OCI-LY7 (cell line): Measurements from ENCODE around the gene ADD1. TPM values are rescaled to one million over a fixed set of nuclear protein-coding genes. Genes with fewer than 3 reads are reported as not detected.
A peak's percentile ranks its signal among the peaks of the same experiment; 100 is the strongest.

Experiments used
- BruUV-seq: library from RNA; stranded (reverse); fragments of 400-500 nt; replicated peaks from 2 replicates; lab custom pipeline; 2021; lab: Mats Ljungman, UMichigan
- CTCF ChIA-PET: fragments of 300-600 bp; sonication (Branson Sonifier 250); formaldehyde crosslinking; loops from one replicate; lab custom pipeline; 2022; ENCODE audit warnings: antibody characterized with exemption; ENCODE audit not compliant: unreplicated experiment; lab: Charles Lee
- POLR2A ChIA-PET: fragments of 300-600 bp; sonication (Branson Sonifier 250); formaldehyde crosslinking; loops from one replicate; lab custom pipeline; 2022; ENCODE audit warnings: antibody characterized with exemption; lab: Charles Lee
- DNase-seq: peaks from one replicate; pipeline ENCODE4 v3.0.0-alpha.2; 2015; ENCODE audit warnings: low spot score
- H2AFZ ChIP-seq: fragments of 200-600 bp; sonication (generic), shearing (Covaris generic); 2 replicates; pipeline ENCODE4 v1.6.1; 2014; ENCODE audit warnings: mild to moderate bottlenecking, antibody characterized with exemption, low read length, moderate library complexity
- H3K27ac ChIP-seq: fragments of 200-600 bp; sonication (generic); 2 replicates; pipeline ENCODE4 v1.5.1; 2014; ENCODE audit warnings: mixed run types, low read depth, mild to moderate bottlenecking, moderate library complexity, low read length, inconsistent platforms; ENCODE audit not compliant: poor library complexity, severe bottlenecking
- H3K36me3 ChIP-seq: fragments of 200-600 bp; sonication (generic); 2 replicates; pipeline ENCODE4 v1.6.1; 2014; ENCODE audit warnings: mild to moderate bottlenecking, antibody characterized with exemption, low read length, moderate library complexity, mixed read lengths; ENCODE audit not compliant: insufficient read depth
- H3K4me1 ChIP-seq: fragments of 200-600 bp; sonication (generic); 2 replicates; pipeline ENCODE4 v1.5.1; 2014; ENCODE audit warnings: mild to moderate bottlenecking, low read length; ENCODE audit not compliant: insufficient read depth, poor library complexity, severe bottlenecking
- H3K4me2 ChIP-seq: fragments of 200-600 bp; sonication (generic); 2 replicates; pipeline ENCODE4 v1.6.1; 2014; ENCODE audit warnings: mild to moderate bottlenecking, low read length
- H3K4me3 ChIP-seq: fragments of 200-600 bp; sonication (generic); 2 replicates; pipeline ENCODE4 v1.5.1; 2014; ENCODE audit warnings: mild to moderate bottlenecking, low read depth, low read length; ENCODE audit not compliant: poor library complexity, severe bottlenecking
- H3K79me2 ChIP-seq: fragments of 200-600 bp; sonication (generic); 2 replicates; pipeline ENCODE4 v1.6.1; 2016; ENCODE audit warnings: low read depth, mild to moderate bottlenecking, low read length, moderate library complexity, mixed read lengths; ENCODE audit not compliant: insufficient read depth
- H3K9me2 ChIP-seq: fragments of 200-600 bp; sonication (generic); 2 replicates; pipeline ENCODE4 v1.6.1; 2016; ENCODE audit warnings: mild to moderate bottlenecking, low read length, mixed read lengths; ENCODE audit not compliant: insufficient read depth
- H3K9me3 ChIP-seq: fragments of 200-600 bp; sonication (generic); 2 replicates; pipeline ENCODE4 v1.6.1; 2014; ENCODE audit warnings: mild to moderate bottlenecking, mixed run types, low read length, mixed read lengths
- H4K20me1 ChIP-seq: fragments of 200-600 bp; sonication (generic); 2 replicates; pipeline ENCODE4 v1.6.1; 2014; ENCODE audit warnings: mild to moderate bottlenecking, antibody characterized with exemption, low read length, moderate library complexity, mixed read lengths; ENCODE audit not compliant: insufficient read depth
- EZH2phosphoT487 ChIP-seq: fragments of 200-600 bp; sonication (generic); IDR thresholded peaks from 2 replicates; pipeline ENCODE4 v1.6.1; 2018; ENCODE audit warnings: low read depth, borderline replicate concordance, mild to moderate bottlenecking, mixed run types, antibody characterized with exemption, low read length, moderate library complexity, mixed read lengths
- intact Hi-C: fragments of 100-400 bp; cut with micrococcal nuclease; formaldehyde crosslinking; loops from one replicate; pipeline ENCODE4 v1.10.0; 2022; ENCODE audit not compliant: unreplicated experiment
- total RNA-seq, 2 experiments: library from RNA; depleted of rRNA in 1 of 2; stranded (reverse); fragments of >200 nt in 1 of 2; shearing (Covaris generic) in 1 of 2; gene quantifications; 2 replicates each; pipeline ENCODE4 v1.2.3, GENCODE V29; 2014 to 2022
- TF ChIP-seq, protein P1 (sequence below): fragments of 200-600 bp; sonication (generic); conservative IDR thresholded peaks from 2 replicates; pipeline ENCODE4 v1.5.1; 2014; ENCODE audit warnings: mild to moderate bottlenecking, antibody characterized with exemption, low read length, moderate library complexity, mixed read lengths

The ADD1 gene
- total RNA-seq, 2 experiments from 2014 or later: 85.3 to 108 TPM

DNA sequence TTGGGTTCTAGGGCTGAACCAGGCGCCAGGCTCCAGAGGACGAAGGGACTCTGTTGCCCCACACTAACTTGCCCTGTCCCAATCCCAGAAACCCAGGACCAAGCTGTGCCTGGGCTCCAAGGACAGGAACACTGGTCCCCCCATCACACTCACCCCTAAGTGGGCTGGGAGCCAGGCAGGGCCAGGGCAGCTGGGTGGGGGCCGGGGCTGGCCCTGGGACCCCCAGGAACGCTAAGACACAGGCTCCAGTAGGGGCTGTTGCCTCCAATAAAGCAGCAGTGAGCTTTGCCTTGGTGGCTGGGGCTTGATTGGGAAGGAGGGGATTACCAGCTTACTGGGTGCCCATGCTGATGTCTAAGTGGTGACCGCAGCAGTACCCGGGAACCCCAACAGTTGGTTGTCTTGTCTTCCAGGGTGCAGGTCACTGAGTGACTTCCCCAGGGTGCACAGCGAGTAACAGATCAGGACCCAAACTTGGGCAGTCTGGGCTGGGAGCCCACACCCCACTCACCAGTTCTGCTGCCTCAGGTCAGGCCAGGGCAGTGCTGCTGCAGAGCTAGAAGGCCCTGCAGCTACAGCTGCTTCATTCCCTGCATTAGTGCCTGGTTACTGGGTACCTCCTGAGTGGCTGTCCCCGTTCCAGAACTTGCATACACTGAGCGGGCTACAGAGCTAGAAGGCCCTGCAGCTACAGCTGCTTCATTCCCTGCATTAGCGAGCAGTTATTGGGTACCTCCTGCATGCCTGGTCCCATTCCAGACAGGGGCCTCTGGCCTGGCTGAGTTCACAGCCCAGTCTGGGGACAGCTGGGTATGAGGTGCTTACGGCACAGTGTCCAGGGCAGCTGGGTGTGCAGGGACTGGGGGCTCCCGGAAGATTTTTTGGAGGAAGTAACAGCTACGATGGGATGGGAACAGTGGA lies 9.4 kb upstream of the ADD1 start:
- H3K4me3 ChIP-seq: no peak overlapping the region
- ChIA-PET CTCF (no interaction called here), POLR2A (interaction anchor here (0.9 to 1.7 kb wide), 3 partner anchors 12 to 48 kb away, joined by 3 to 4 read pairs (median 4); no protein-coding TSS in a partner anchor)
- no peak overlapping the region for H3K27ac ChIP-seq
- H3K36me3 ChIP-seq: no peaks in the 10 kb centered on the region
- intact Hi-C loops: no loop called here
- peaks cover 59% of the 10 kb centered on the region for H3K4me1 ChIP-seq
- no peaks in the 10 kb centered on the region for H3K79me2 ChIP-seq
- H3K9me3 ChIP-seq: no peaks in the 10 kb centered on the region
- no TSS peak for BruUV-seq
- DNase-seq: no peak
- no peak for TF ChIP-seq EZH2phosphoT487
- TF ChIP-seq, protein P1, sequence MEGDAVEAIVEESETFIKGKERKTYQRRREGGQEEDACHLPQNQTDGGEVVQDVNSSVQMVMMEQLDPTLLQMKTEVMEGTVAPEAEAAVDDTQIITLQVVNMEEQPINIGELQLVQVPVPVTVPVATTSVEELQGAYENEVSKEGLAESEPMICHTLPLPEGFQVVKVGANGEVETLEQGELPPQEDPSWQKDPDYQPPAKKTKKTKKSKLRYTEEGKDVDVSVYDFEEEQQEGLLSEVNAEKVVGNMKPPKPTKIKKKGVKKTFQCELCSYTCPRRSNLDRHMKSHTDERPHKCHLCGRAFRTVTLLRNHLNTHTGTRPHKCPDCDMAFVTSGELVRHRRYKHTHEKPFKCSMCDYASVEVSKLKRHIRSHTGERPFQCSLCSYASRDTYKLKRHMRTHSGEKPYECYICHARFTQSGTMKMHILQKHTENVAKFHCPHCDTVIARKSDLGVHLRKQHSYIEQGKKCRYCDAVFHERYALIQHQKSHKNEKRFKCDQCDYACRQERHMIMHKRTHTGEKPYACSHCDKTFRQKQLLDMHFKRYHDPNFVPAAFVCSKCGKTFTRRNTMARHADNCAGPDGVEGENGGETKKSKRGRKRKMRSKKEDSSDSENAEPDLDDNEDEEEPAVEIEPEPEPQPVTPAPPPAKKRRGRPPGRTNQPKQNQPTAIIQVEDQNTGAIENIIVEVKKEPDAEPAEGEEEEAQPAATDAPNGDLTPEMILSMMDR: no peak
- H3K4me2 ChIP-seq: peak overlapping the region; percentile 56
- H4K20me1 ChIP-seq: no peaks in the 10 kb centered on the region; the same call in 1 of the 2 replicates
- no peaks in the 10 kb centered on the region for H3K9me2 ChIP-seq
- H2AFZ ChIP-seq: no peak overlapping the region

DNA sequence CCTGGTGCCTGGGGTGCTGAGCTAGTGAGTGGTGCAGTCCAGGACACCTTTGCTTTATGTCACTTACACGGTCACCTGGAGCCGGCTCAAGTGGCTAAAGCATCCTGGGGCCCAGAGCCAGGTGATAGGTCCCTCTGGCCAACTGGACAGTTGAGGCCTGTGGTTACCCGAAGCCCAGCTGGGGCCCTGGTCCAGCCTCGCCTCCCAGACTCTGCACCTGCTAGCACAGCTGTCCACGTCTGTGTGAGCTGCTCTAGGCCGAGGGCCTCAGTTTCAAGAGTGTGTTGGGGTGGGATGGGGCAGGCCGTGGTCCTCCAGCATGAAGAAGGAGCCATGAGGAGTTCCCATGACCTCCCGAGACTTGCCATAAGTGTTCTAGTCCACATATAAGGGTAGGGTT lies 7.7 kb upstream of the ADD1 start:
- Histone ChIP-seq H3K36me3 (no peaks in the 10 kb centered on the region), H3K9me3 (no peaks in the 10 kb centered on the region), H3K9me2 (no peaks in the 10 kb centered on the region), H3K4me1 (peaks cover 59% of the 10 kb centered on the region), H3K4me2 (peak overlapping the region; percentile 56), H3K4me3 (no peak overlapping the region), H2AFZ (no peak overlapping the region), H4K20me1 (no peaks in the 10 kb centered on the region; the same call in 1 of the 2 replicates), H3K27ac (no peak overlapping the region), H3K79me2 (no peaks in the 10 kb centered on the region)
- ChIA-PET POLR2A (interaction anchor here (1.2 kb wide), 1 partner anchor 125 kb away, joined by 3 read pairs; no protein-coding TSS in a partner anchor), CTCF (no interaction called here)
- no peak for TF ChIP-seq EZH2phosphoT487
- TF ChIP-seq, protein P1: no peak
- no TSS peak for BruUV-seq
- no peak for DNase-seq
- intact Hi-C loops: loop anchor here (1.0 to 5.0 kb wide), 2 partner anchors 24 to 96 kb away; no protein-coding TSS in a partner anchor
